HG03108 (cell line): ENCODE results near the gene KCP.
"Not testable (repeated sequence)": the region's sequence is repeated elsewhere in the genome, so short reads cannot be mapped to it uniquely, and the experiment has no call there.

Experiments
- ATAC-seq: cut with Tn5 transposase; IDR thresholded peaks from one replicate; pipeline ENCODE4 v1.9.1; 2021; ENCODE audit warnings: moderate library complexity; ENCODE audit not compliant: unreplicated experiment

KCP gene

GRCh38 chr7:128910569-128910945 lies at the start of gene KCP:
KCP (minus strand) TSS chr7:128910709; CDS start chr7:128910676, 33 bp downstream.
- no peak for ATAC-seq

- ATAC-seq, result no peak
Observed at GRCh38 chr7:128959296-128959695, 48.8 kb upstream of the KCP start.

- ATAC-seq, result no peak
Observed at GRCh38 chr7:128955981-128956380, 45.5 kb upstream of the KCP start.

- ATAC-seq, result peak; percentile 66
Observed at GRCh38 chr7:128954830-128955802, 44.6 kb upstream of the KCP start.

GRCh38 chr7:128954150-128954549 lies 43.6 kb upstream of the KCP start:
- no peak for ATAC-seq

- no peak for ATAC-seq
Observed at GRCh38 chr7:128951296-128951695, 40.8 kb upstream of the KCP start.

GRCh38 chr7:128948976-128949760 lies 38.7 kb upstream of the KCP start:
- no peak for ATAC-seq

- ATAC-seq, result no peak
Observed at GRCh38 chr7:128948312-128948973, 37.9 kb upstream of the KCP start.

- ATAC-seq, result no peak
Observed at GRCh38 chr7:128947854-128948253, 37.3 kb upstream of the KCP start.

GRCh38 chr7:128946936-128947830 lies 36.7 kb upstream of the KCP start:
- ATAC-seq, result no peak

- ATAC-seq, result no peak
Observed at GRCh38 chr7:128945668-128946366, 35.3 kb upstream of the KCP start.

- no peak for ATAC-seq
Observed at GRCh38 chr7:128944487-128945236, 34.2 kb upstream of the KCP start.

GRCh38 chr7:128943251-128943650 lies 32.7 kb upstream of the KCP start:
- ATAC-seq, result not testable (repeated sequence)

GRCh38 chr7:128941946-128942526 lies 31.5 kb upstream of the KCP start:
- ATAC-seq, result no peak

- no peak for ATAC-seq
Observed at GRCh38 chr7:128941323-128941890, 30.9 kb upstream of the KCP start.

GRCh38 chr7:128940494-128941322 lies 30.2 kb upstream of the KCP start:
- ATAC-seq, result peak; percentile 42

GRCh38 chr7:128939861-128940410 lies 29.4 kb upstream of the KCP start:
- peak; percentile 18 for ATAC-seq
